ENCODE results near the gene CBX3.
"Not testable (repeated sequence)": the region's sequence is repeated elsewhere in the genome, so short reads cannot be mapped to it uniquely, and the experiment has no call there.

The CBX3 gene

GRCh38 chr7:26169271-26169670, 32.3 kb upstream of the CBX3 start:
- DNase-seq (ENCODE audit: low read depth in 2 of 2, low spot score in 1 of 2), result no peak

- no peak for DNase-seq (ENCODE audit: low read depth in 2 of 2, low spot score in 1 of 2)
Observed at GRCh38 chr7:26170663-26171062, 30.9 kb upstream of the CBX3 start.

GRCh38 chr7:26171601-26172000, 29.9 kb upstream of the CBX3 start:
- DNase-seq (ENCODE audit: low read depth in 2 of 2, low spot score in 1 of 2), result no peak

GRCh38 chr7:26172048-26172447, 29.5 kb upstream of the CBX3 start:
- DNase-seq (ENCODE audit: low read depth in 2 of 2, low spot score in 1 of 2), result no peak

GRCh38 chr7:26175903-26176302, 25.6 kb upstream of the CBX3 start:
- not testable (repeated sequence) for DNase-seq (ENCODE audit: low read depth in 2 of 2, low spot score in 1 of 2)

- not testable (repeated sequence) for DNase-seq (ENCODE audit: low read depth in 2 of 2, low spot score in 1 of 2)
Observed at GRCh38 chr7:26176696-26177095, 24.8 kb upstream of the CBX3 start.

- DNase-seq (ENCODE audit: low read depth in 2 of 2, low spot score in 1 of 2), result not testable (repeated sequence)
Observed at GRCh38 chr7:26177269-26177668, 24.3 kb upstream of the CBX3 start.

- no peak for DNase-seq (ENCODE audit: low read depth in 2 of 2, low spot score in 1 of 2)
Observed at GRCh38 chr7:26178272-26178960, 23.1 kb upstream of the CBX3 start.

GRCh38 chr7:26179422-26179821, 22.1 kb upstream of the CBX3 start:
- DNase-seq (ENCODE audit: low read depth in 2 of 2, low spot score in 1 of 2), result no peak

- DNase-seq (ENCODE audit: low read depth in 2 of 2, low spot score in 1 of 2), result no peak
Observed at GRCh38 chr7:26179826-26180497, 21.6 kb upstream of the CBX3 start.

GRCh38 chr7:26180792-26181198, 20.8 kb upstream of the CBX3 start:
- no peak for DNase-seq (ENCODE audit: low read depth in 2 of 2, low spot score in 1 of 2)

GRCh38 chr7:26181474-26182227, 19.9 kb upstream of the CBX3 start:
- no peak for DNase-seq (ENCODE audit: low read depth in 2 of 2, low spot score in 1 of 2)

GRCh38 chr7:26182283-26182682, 19.3 kb upstream of the CBX3 start:
- no peak for DNase-seq (ENCODE audit: low read depth in 2 of 2, low spot score in 1 of 2)

GRCh38 chr7:26182706-26183105, 18.8 kb upstream of the CBX3 start:
- DNase-seq (ENCODE audit: low read depth in 2 of 2, low spot score in 1 of 2), result no peak

- DNase-seq (ENCODE audit: low read depth in 2 of 2, low spot score in 1 of 2), result no peak
Observed at GRCh38 chr7:26183545-26184280, 17.8 kb upstream of the CBX3 start.

GRCh38 chr7:26184281-26185101, 17.1 kb upstream of the CBX3 start:
- DNase-seq (ENCODE audit: low read depth in 2 of 2, low spot score in 1 of 2), result not testable (repeated sequence)

- no peak for DNase-seq (ENCODE audit: low read depth in 2 of 2, low spot score in 1 of 2)
Observed at GRCh38 chr7:26185131-26185843, 16.3 kb upstream of the CBX3 start.

- no peak for DNase-seq (ENCODE audit: low read depth in 2 of 2, low spot score in 1 of 2)
Observed at GRCh38 chr7:26185844-26186180, 15.7 kb upstream of the CBX3 start.

- no peak for DNase-seq (ENCODE audit: low read depth in 2 of 2, low spot score in 1 of 2)
Observed at GRCh38 chr7:26186364-26187311, 14.9 kb upstream of the CBX3 start.

Measured in stimulated activated CD8-positive, alpha-beta memory T cell treated with anti-CD3 and anti-CD28 coated beads, Interleukin-4, amount 100 ng/mL, for 4 hours (primary cell).